Fibroblast of lung (primary cell): ENCODE results near the gene MRFAP1L1. TPM values are rescaled to one million over a fixed set of nuclear protein-coding genes. Genes with fewer than 3 reads are reported as not detected.

Experiments
- DNase-seq, 2 donors: peaks; one replicate each; pipeline versions ENCODE4 v3.0.0 to v3.0.0-alpha.2; 2010; ENCODE audit warnings: low read depth in 2 of 2
- H2AFZ ChIP-seq: 2 replicates; pipeline ENCODE4 v1.5.1; 2012; ENCODE audit warnings: low read length, control low read depth, inconsistent platforms
- H3K27ac ChIP-seq: 2 replicates; pipeline ENCODE4 v1.5.1; 2011; ENCODE audit warnings: low read length, control low read depth; ENCODE audit not compliant: insufficient read depth
- H3K27me3 ChIP-seq: 2 replicates; pipeline ENCODE4 v1.5.1; 2011; ENCODE audit warnings: mild to moderate bottlenecking, low read length; ENCODE audit not compliant: control insufficient read depth, insufficient read depth
- H3K36me3 ChIP-seq: 2 replicates; pipeline ENCODE4 v1.5.1; 2011; ENCODE audit warnings: low read length; ENCODE audit not compliant: control insufficient read depth, insufficient read depth
- H3K4me1 ChIP-seq: 2 replicates; pipeline ENCODE4 v1.5.1; 2011; ENCODE audit warnings: low read length; ENCODE audit not compliant: control insufficient read depth, insufficient read depth; ENCODE audit errors: extremely low read depth
- H3K4me2 ChIP-seq: 2 replicates; pipeline ENCODE4 v1.5.1; 2011; ENCODE audit warnings: low read length, control low read depth; ENCODE audit not compliant: insufficient read depth; ENCODE audit errors: extremely low read depth
- H3K4me3 ChIP-seq, 4 experiments: fragments of 200-600 bp in 1 of 4; sonication (generic) in 1 of 4; replicated peaks in 1 of 4; 2 replicates each; pipeline ENCODE4 v1.5.1; 2011 to 2016; ENCODE audit warnings: low read length in 4 of 4, low read depth in 3 of 4, mild to moderate bottlenecking in 3 of 4, control low read depth in 2 of 4, inconsistent platforms in 1 of 4, mixed read lengths in 1 of 4; ENCODE audit not compliant: insufficient read depth in 1 of 4; ENCODE audit errors: control extremely low read depth in 1 of 4
- H3K79me2 ChIP-seq: 2 replicates; pipeline ENCODE4 v1.5.1; 2012; ENCODE audit warnings: mild to moderate bottlenecking, low read length, inconsistent platforms; ENCODE audit not compliant: control insufficient read depth, insufficient read depth
- H3K9ac ChIP-seq: 2 replicates; pipeline ENCODE4 v1.5.1; 2011; ENCODE audit warnings: mild to moderate bottlenecking, low read length, control low read depth; ENCODE audit not compliant: insufficient read depth
- H3K9me3 ChIP-seq: 2 replicates; pipeline ENCODE4 v1.5.1; 2012; ENCODE audit warnings: low read depth, low read length; ENCODE audit not compliant: control insufficient read depth, insufficient read depth
- H4K20me1 ChIP-seq: 2 replicates; pipeline ENCODE4 v1.5.1; 2011; ENCODE audit warnings: low read length; ENCODE audit not compliant: control insufficient read depth, insufficient read depth; ENCODE audit errors: extremely low read depth
- CTCF ChIP-seq, 2 donors: IDR thresholded peaks in 1 of 2; conservative IDR thresholded peaks in 1 of 2; 1 replicate in 1 of 2; 2 replicates in 1 of 2; pipeline ENCODE4 v1.5.1; 2011 to 2012; ENCODE audit warnings: low read length in 2 of 2, control low read depth in 1 of 2, inconsistent platforms in 1 of 2, low read depth in 1 of 2, mild to moderate bottlenecking in 1 of 2
- EZH2 ChIP-seq: IDR thresholded peaks from 2 replicates; pipeline ENCODE4 v1.5.1; 2012; ENCODE audit warnings: low read length, control low read depth, mild to moderate bottlenecking; ENCODE audit errors: missing control alignments
- polyA plus RNA-seq, 2 donors: library from polyadenylated mRNA; depleted of rRNA in 1 of 2; stranded (reverse) in 1 of 2; unstranded in 1 of 2; fragments of >200 nt; gene quantifications; 2 replicates each; pipeline ENCODE4 v1.2.1, GENCODE V29; 2011 to 2012; ENCODE audit warnings: missing spikeins in 1 of 2
- total RNA-seq: library from RNA; depleted of rRNA; stranded (reverse); fragments of >200 nt; gene quantifications from 2 replicates; pipeline ENCODE4 v1.2.1, GENCODE V29; 2014

Gene MRFAP1L1
- total and polyA plus RNA-seq, 2 donors (not counting 1 experiment from before 2014, with no cell fraction given): 41.6 to 77.4 TPM

- Histone ChIP-seq H3K4me3 (peak overlapping the region; percentile 46 to 85 (median 73)), H3K4me2 (peak overlapping the region; percentile 87), H3K36me3 (no peaks in the 10 kb centered on the region), H4K20me1 (no peaks in the 10 kb centered on the region), H3K79me2 (peaks cover 17% of the 10 kb centered on the region), H3K4me1 (no peaks in the 10 kb centered on the region), H3K9ac (no peak overlapping the region), H3K27ac (peak overlapping the region; percentile 81), H3K9me3 (no peaks in the 10 kb centered on the region), H3K27me3 (no peaks in the 10 kb centered on the region), H2AFZ (peak overlapping the region; percentile 93)
- no peak for DNase-seq
- TF ChIP-seq CTCF (conservative IDR thresholded peaks at IDR 0.05 in 1 of 2, IDR thresholded peaks at IDR 0.05 in 1 of 2; ENCODE audit: low read depth in 1 of 2, low read length in 2 of 2): no peak
- TF ChIP-seq EZH2: no peak
These were observed 6.0 kb upstream of the MRFAP1L1 start for GRCh38 chr4:6715704-6716017.

GRCh38 chr4:6714954-6715353, 5.3 kb upstream of the MRFAP1L1 start:
- Histone ChIP-seq H3K27ac (no peak overlapping the region), H4K20me1 (no peaks in the 10 kb centered on the region), H3K9ac (no peak overlapping the region), H3K4me2 (no peak overlapping the region), H3K36me3 (no peaks in the 10 kb centered on the region), H3K9me3 (no peaks in the 10 kb centered on the region), H2AFZ (no peak overlapping the region), H3K79me2 (peaks cover 17% of the 10 kb centered on the region), H3K4me1 (no peaks in the 10 kb centered on the region), H3K27me3 (no peaks in the 10 kb centered on the region), H3K4me3 (no peak overlapping the region)
- DNase-seq: no peak
- no peak for TF ChIP-seq CTCF (conservative IDR thresholded peaks at IDR 0.05 in 1 of 2, IDR thresholded peaks at IDR 0.05 in 1 of 2; ENCODE audit: low read depth in 1 of 2, low read length in 2 of 2)
- TF ChIP-seq EZH2: no peak

DNA sequence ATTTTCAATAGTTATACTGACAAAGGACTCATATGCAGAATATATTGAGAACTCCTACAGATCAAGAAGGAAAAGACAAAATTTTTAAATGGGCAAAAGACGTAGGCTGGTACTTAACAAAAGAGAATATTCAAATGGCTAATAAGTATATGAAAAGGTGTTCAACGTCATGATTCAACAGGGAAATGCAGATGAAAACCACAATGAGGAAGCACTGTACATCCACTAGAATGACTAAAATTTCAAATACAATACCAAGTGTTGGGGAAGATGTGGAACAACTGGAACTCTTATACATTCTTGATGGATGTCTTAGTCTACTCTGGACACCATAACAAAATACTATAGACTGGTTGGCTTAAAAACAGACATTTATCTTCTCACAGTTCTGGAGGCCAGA, 1.3 kb upstream of the MRFAP1L1 start:
- peaks cover 3% of the 10 kb centered on the region for H3K4me1 ChIP-seq
- H3K27ac ChIP-seq: no peak overlapping the region
- no peak overlapping the region for H3K4me2 ChIP-seq
- no peaks in the 10 kb centered on the region for H3K27me3 ChIP-seq
- no peak for DNase-seq
- peaks cover 35% of the 10 kb centered on the region for H3K79me2 ChIP-seq
- H3K4me3 ChIP-seq: no peak overlapping the region
- H3K9ac ChIP-seq: no peak overlapping the region
- H3K36me3 ChIP-seq: no peaks in the 10 kb centered on the region
- H2AFZ ChIP-seq: no peak overlapping the region
- TF ChIP-seq CTCF (conservative IDR thresholded peaks at IDR 0.05 in 1 of 2, IDR thresholded peaks at IDR 0.05 in 1 of 2; ENCODE audit: low read depth in 1 of 2, low read length in 2 of 2) (no peak), EZH2 (no peak)
- H4K20me1 ChIP-seq: no peaks in the 10 kb centered on the region
- H3K9me3 ChIP-seq: no peaks in the 10 kb centered on the region
